A549 (cell line): ENCODE data around the gene SLC23A2. TPM values are rescaled to one million over a fixed set of nuclear protein-coding genes. Genes with fewer than 3 reads are reported as not detected.

Experiments used
- ATAC-seq, 2 experiments: fragments of 200-7000 bp in 1 of 2; fragments of >200 bp in 1 of 2; cut with Nextera tagmentation in 1 of 2; cut with Tn5 transposase in 1 of 2; 3 replicates each; pipeline versions ENCODE4 v1.8.0 to v1.9.1; 2018 to 2020; ENCODE audit warnings: mild to moderate bottlenecking in 1 of 2, moderate library complexity in 1 of 2
- CTCF ChIA-PET: fragments of 300-600 bp; sonication (Branson Sonifier 250); formaldehyde crosslinking; extraction: SDS; loops from one replicate; lab custom pipeline; 2021; ENCODE audit warnings: antibody characterized with exemption, inconsistent platforms; lab: Yijun Ruan, JAX
- POLR2A ChIA-PET: fragments of 350-600 bp; formaldehyde crosslinking; extraction: SDS; loops from one replicate; lab custom pipeline; 2021; ENCODE audit warnings: antibody characterized with exemption, inconsistent platforms; lab: Yijun Ruan, JAX
- DNase-seq, 2 experiments: peaks; one replicate each; pipeline versions ENCODE4 v3.0.0 to v3.0.0-alpha.2; 2011 to 2016; ENCODE audit warnings: low read depth in 1 of 2, low spot score in 1 of 2
- FAIRE-seq: peaks from 2 replicates; lab custom pipeline; 2011; peaks lifted over from hg19 to GRCh38; lab: Jason Lieb, UNC
- H3K27ac ChIP-seq, 2 experiments: fragments of >200 bp; sonication (Bioruptor Twin); formaldehyde crosslinking; 3 replicates each; pipeline ENCODE4 v1.5.1; 2016 to 2017
- H3K4me1 ChIP-seq: fragments of >200 bp; sonication (Bioruptor Twin); formaldehyde crosslinking; 3 replicates; pipeline ENCODE4 v1.6.1; 2016
- H3K4me2 ChIP-seq: fragments of >200 bp; sonication (Bioruptor Twin); formaldehyde crosslinking; 3 replicates; pipeline ENCODE4 v1.6.1; 2016
- H3K4me3 ChIP-seq: fragments of >200 bp; sonication (Bioruptor Twin); formaldehyde crosslinking; 3 replicates; pipeline ENCODE4 v1.5.1; 2016
- H3K9me3 ChIP-seq: fragments of >200 bp; sonication (Bioruptor Twin); formaldehyde crosslinking; 3 replicates; pipeline ENCODE4 v1.6.1; 2016
- CBX8 ChIP-seq: fragments of 200-600 bp; sonication (generic); IDR thresholded peaks from 2 replicates; pipeline ENCODE4 v1.6.1; 2016
- CTCF ChIP-seq: fragments of >200 bp; sonication (Bioruptor Twin); formaldehyde crosslinking; IDR thresholded peaks from 3 replicates; pipeline ENCODE4 v1.5.1; 2016
- FOSL2 ChIP-seq, 2 experiments: fragments of 450-650 bp in 1 of 2; fragments of >200 bp in 1 of 2; sonication (Bioruptor Twin) in 1 of 2; formaldehyde crosslinking; IDR thresholded peaks; 2 replicates each; pipeline versions ENCODE4 v1.5.0 to v1.6.1; 2016 to 2020; ENCODE audit warnings: mild to moderate bottlenecking in 1 of 2, moderate library complexity in 1 of 2
- HDAC2 ChIP-seq: fragments of 200-600 bp; sonication (generic); IDR thresholded peaks from 2 replicates; pipeline ENCODE4 v1.6.1; 2016
- HOXB5 ChIP-seq: fragments of 250-450 bp; sonication (Bioruptor Pico); IDR thresholded peaks from 2 replicates; pipeline ENCODE4 v1.5.0; 2020; ENCODE audit warnings: mild to moderate bottlenecking, moderate library complexity
- JUNB ChIP-seq: fragments of >200 bp; sonication (Bioruptor Twin); formaldehyde crosslinking; IDR thresholded peaks from 2 replicates; pipeline ENCODE4 v1.6.1; 2016
- KDM1A ChIP-seq: fragments of 200-600 bp; sonication (generic); IDR thresholded peaks from 2 replicates; pipeline ENCODE4 v1.6.1; 2016; ENCODE audit warnings: low read depth, mild to moderate bottlenecking
- MAFK ChIP-seq: fragments of 450-650 bp; IDR thresholded peaks from 2 replicates; pipeline ENCODE4 v1.6.1; 2014; ENCODE audit not compliant: partially characterized antibody
- NPAS2 ChIP-seq: fragments of 250-450 bp; sonication (Bioruptor Pico); IDR thresholded peaks from 2 replicates; pipeline ENCODE4 v1.8.0; 2022; ENCODE audit warnings: mild to moderate bottlenecking, moderate library complexity, borderline replicate concordance
- PHF8 ChIP-seq: fragments of 200-600 bp; sonication (generic); IDR thresholded peaks from 2 replicates; pipeline ENCODE4 v1.6.1; 2016; ENCODE audit warnings: low read depth, mild to moderate bottlenecking, antibody characterized with exemption, moderate library complexity, borderline replicate concordance
- POLR2A ChIP-seq: IDR thresholded peaks from 2 replicates; pipeline ENCODE4 v1.6.1; 2012; ENCODE audit warnings: mild to moderate bottlenecking, low read length
- RAD21 ChIP-seq, 2 experiments: fragments of >200 bp in 1 of 2; sonication (Bioruptor Twin) in 1 of 2; formaldehyde crosslinking in 1 of 2; IDR thresholded peaks in 1 of 2; conservative IDR thresholded peaks in 1 of 2; 2 replicates in 1 of 2; 3 replicates in 1 of 2; pipeline ENCODE4 v1.6.1; 2012 to 2018; ENCODE audit warnings: inconsistent platforms in 1 of 2
- RFX5 ChIP-seq: fragments of 450-650 bp; IDR thresholded peaks from 2 replicates; pipeline ENCODE4 v1.7.1; 2014; ENCODE audit warnings: antibody characterized with exemption, mild to moderate bottlenecking, moderate library complexity
- RNF2 ChIP-seq: fragments of 200-600 bp; sonication (generic); IDR thresholded peaks from 2 replicates; pipeline ENCODE4 v1.6.1; 2016; ENCODE audit warnings: low read depth, mild to moderate bottlenecking, antibody characterized with exemption, moderate library complexity, borderline replicate concordance
- SREBF2 ChIP-seq: fragments of 450-650 bp; IDR thresholded peaks from 2 replicates; pipeline ENCODE4 v1.6.1; 2014; ENCODE audit warnings: mild to moderate bottlenecking, moderate library complexity
- USF2 ChIP-seq: fragments of 450-650 bp; IDR thresholded peaks from 2 replicates; pipeline ENCODE4 v1.6.1; 2014; ENCODE audit warnings: antibody characterized with exemption
- WGBS: methylation state at CpG from one replicate; pipeline ENCODE4 v1.1.6; 2017; ENCODE audit errors: missing lambda C conversion rate; 5-methylcytosine and 5-hydroxymethylcytosine counted together
- polyA plus RNA-seq, 4 experiments: library from polyadenylated mRNA; depleted of rRNA in 3 of 4; stranded (reverse); fragments of >200 nt; fragmentation: RNase III in 1 of 4; extraction: RNeasy Plus Mini Kit Qiagen cat#74134 plus additional on column Dnase treatment in 1 of 4; gene quantifications; 2 replicates in 3 of 4; 3 replicates in 1 of 4; pipeline ENCODE4 v1.2.3, GENCODE V29; 2011 to 2017
- TF ChIP-seq, protein P1 (sequence below): fragments of >200 bp; sonication (Bioruptor Twin); formaldehyde crosslinking; IDR thresholded peaks from 3 replicates; pipeline ENCODE4 v1.6.1; 2016
- TF ChIP-seq, protein P2 (sequence below): fragments of 200-600 bp; sonication (generic); IDR thresholded peaks from 2 replicates; pipeline ENCODE4 v1.6.1; 2016; ENCODE audit warnings: antibody characterized with exemption, mild to moderate bottlenecking, moderate library complexity
- TF ChIP-seq, protein P3 (sequence below): IDR thresholded peaks from 2 replicates; pipeline ENCODE4 v1.6.1; 2012

Gene SLC23A2
- polyA plus RNA-seq, 2 of the 4 experiments (the other 2 are of a cell fraction) = 13.1 to 47.8 TPM

DNA sequence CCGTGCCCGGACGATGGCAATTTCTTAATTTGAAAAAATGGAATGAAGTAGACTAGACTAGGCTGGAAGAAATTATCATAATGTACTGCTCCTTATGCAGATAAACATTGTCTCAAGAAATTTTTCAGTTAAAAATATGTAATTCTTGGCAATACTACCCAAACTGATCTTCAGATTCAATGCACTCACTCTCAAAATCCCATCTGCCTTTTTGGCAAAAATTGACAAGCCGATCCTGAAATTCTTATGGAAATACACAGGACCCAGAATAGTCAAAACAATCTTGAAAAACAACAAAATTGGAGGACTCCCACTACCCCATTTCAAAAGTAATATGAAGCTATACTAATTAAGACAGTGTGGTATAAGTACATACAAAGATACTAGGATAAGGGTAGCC is 19.0 kb downstream of the SLC23A2 start:
- H3K4me2 ChIP-seq = no peak overlapping the region
- peaks cover 9% of the 10 kb centered on the region; the same call in 1 of the 3 replicates for H3K4me1 ChIP-seq
- TF ChIP-seq HDAC2 = no peak
- TF ChIP-seq CTCF = no peak
- no peak for TF ChIP-seq HOXB5 (CRISPR knock-in tag)
- no peak for TF ChIP-seq KDM1A
- TF ChIP-seq RAD21 (conservative IDR thresholded peaks at IDR 0.05 in 1 of 2, IDR thresholded peaks at IDR 0.05 in 1 of 2) = no peak
- TF ChIP-seq, protein P1, sequence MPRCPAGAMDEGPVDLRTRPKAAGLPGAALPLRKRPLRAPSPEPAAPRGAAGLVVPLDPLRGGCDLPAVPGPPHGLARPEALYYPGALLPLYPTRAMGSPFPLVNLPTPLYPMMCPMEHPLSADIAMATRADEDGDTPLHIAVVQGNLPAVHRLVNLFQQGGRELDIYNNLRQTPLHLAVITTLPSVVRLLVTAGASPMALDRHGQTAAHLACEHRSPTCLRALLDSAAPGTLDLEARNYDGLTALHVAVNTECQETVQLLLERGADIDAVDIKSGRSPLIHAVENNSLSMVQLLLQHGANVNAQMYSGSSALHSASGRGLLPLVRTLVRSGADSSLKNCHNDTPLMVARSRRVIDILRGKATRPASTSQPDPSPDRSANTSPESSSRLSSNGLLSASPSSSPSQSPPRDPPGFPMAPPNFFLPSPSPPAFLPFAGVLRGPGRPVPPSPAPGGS = no peak
- TF ChIP-seq NPAS2 = no peak
- TF ChIP-seq PHF8 = no peak
- TF ChIP-seq FOSL2 (IDR thresholded peaks at IDR 0.05) = no peak
- no peak for TF ChIP-seq FOSL2 (CRISPR knock-in tag; IDR thresholded peaks at IDR 0.05)
- TF ChIP-seq POLR2A = no peak
- ChIA-PET CTCF (no interaction called here), POLR2A (no interaction called here)
- ATAC-seq (no peak), FAIRE-seq (no peak), DNase-seq (no peak)
- H3K9me3 ChIP-seq = no peaks in the 10 kb centered on the region
- no peak overlapping the region for H3K4me3 ChIP-seq
- H3K27ac ChIP-seq = no peak overlapping the region
- WGBS = 91% methylated on average over 4 of the region's 4 CpGs

- ChIA-PET CTCF (interaction anchor here (0.7 to 1.3 kb wide), 4 partner anchors 13 to 224 kb away, joined by 3 to 5 read pairs (median 3); no protein-coding TSS in a partner anchor), POLR2A (no interaction called here)
- ATAC-seq = no peak
- FAIRE-seq = peak; percentile 88
- Histone ChIP-seq H3K27ac (no peak overlapping the region), H3K4me3 (no peak overlapping the region), H3K9me3 (no peaks in the 10 kb centered on the region), H3K4me1 (peaks cover 9% of the 10 kb centered on the region; the same call in 1 of the 3 replicates), H3K4me2 (no peak overlapping the region)
- TF ChIP-seq MAFK = peak; percentile 16
- no peak for TF ChIP-seq RNF2
- no peak for DNase-seq
- 88% methylated on average over 1 of the region's 1 CpG for WGBS
Measured at GRCh38 chr20:4979841-4980410, 21.4 kb downstream of the SLC23A2 start.

GRCh38 chr20:4978050-4978918 is 23.0 kb downstream of the SLC23A2 start:
- H3K4me3 ChIP-seq = no peak overlapping the region
- FAIRE-seq = peak; percentile 13
- H3K4me1 ChIP-seq = peaks cover 22% of the 10 kb centered on the region
- peak overlapping the region in 1 of 2 experiments; percentile 35; a peak in 2 of 6 replicates for H3K27ac ChIP-seq
- ATAC-seq = peak; percentile 77 to 78; a peak in 4 of 6 replicates
- POLR2A ChIA-PET = no interaction called here
- CTCF ChIA-PET = interaction anchor here (0.9 to 3.5 kb wide), 3 partner anchors 12 to 122 kb away, joined by 3 to 13 read pairs (median 5); no protein-coding TSS in a partner anchor
- no peaks in the 10 kb centered on the region for H3K9me3 ChIP-seq
- no peak for DNase-seq
- WGBS = 71% methylated on average over 10 of the region's 10 CpGs
- H3K4me2 ChIP-seq = no peak overlapping the region
- TF ChIP-seq SREBF2 = no peak
- TF ChIP-seq NPAS2 = no peak
- no peak for TF ChIP-seq USF2
- TF ChIP-seq JUNB = no peak
- no peak for TF ChIP-seq RFX5
- TF ChIP-seq CBX8 = no peak
- TF ChIP-seq, protein P1 = no peak
- TF ChIP-seq, protein P2, sequence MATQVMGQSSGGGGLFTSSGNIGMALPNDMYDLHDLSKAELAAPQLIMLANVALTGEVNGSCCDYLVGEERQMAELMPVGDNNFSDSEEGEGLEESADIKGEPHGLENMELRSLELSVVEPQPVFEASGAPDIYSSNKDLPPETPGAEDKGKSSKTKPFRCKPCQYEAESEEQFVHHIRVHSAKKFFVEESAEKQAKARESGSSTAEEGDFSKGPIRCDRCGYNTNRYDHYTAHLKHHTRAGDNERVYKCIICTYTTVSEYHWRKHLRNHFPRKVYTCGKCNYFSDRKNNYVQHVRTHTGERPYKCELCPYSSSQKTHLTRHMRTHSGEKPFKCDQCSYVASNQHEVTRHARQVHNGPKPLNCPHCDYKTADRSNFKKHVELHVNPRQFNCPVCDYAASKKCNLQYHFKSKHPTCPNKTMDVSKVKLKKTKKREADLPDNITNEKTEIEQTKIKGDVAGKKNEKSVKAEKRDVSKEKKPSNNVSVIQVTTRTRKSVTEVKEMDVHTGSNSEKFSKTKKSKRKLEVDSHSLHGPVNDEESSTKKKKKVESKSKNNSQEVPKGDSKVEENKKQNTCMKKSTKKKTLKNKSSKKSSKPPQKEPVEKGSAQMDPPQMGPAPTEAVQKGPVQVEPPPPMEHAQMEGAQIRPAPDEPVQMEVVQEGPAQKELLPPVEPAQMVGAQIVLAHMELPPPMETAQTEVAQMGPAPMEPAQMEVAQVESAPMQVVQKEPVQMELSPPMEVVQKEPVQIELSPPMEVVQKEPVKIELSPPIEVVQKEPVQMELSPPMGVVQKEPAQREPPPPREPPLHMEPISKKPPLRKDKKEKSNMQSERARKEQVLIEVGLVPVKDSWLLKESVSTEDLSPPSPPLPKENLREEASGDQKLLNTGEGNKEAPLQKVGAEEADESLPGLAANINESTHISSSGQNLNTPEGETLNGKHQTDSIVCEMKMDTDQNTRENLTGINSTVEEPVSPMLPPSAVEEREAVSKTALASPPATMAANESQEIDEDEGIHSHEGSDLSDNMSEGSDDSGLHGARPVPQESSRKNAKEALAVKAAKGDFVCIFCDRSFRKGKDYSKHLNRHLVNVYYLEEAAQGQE = no peak
- no peak for TF ChIP-seq HOXB5 (CRISPR knock-in tag)
- TF ChIP-seq, protein P3, sequence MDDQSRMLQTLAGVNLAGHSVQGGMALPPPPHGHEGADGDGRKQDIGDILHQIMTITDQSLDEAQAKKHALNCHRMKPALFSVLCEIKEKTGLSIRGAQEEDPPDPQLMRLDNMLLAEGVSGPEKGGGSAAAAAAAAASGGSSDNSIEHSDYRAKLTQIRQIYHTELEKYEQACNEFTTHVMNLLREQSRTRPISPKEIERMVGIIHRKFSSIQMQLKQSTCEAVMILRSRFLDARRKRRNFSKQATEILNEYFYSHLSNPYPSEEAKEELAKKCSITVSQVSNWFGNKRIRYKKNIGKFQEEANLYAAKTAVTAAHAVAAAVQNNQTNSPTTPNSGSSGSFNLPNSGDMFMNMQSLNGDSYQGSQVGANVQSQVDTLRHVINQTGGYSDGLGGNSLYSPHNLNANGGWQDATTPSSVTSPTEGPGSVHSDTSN = no peak
